Parathyroid adenoma (tissue), 2 donors: ENCODE measurements around the gene ATP5PB.

Experiments
- H2AFZ ChIP-seq: fragments of 300-600 bp; sonication (generic); one replicate; pipeline ENCODE4 v1.7.0; 2017; ENCODE audit warnings: antibody characterized with exemption, mild to moderate bottlenecking
- H3K27ac ChIP-seq: fragments of 300-600 bp; sonication (generic); one replicate; pipeline ENCODE4 v1.7.0; 2017
- H3K27me3 ChIP-seq: fragments of 300-600 bp; sonication (generic); one replicate; pipeline ENCODE4 v1.7.0; 2017; ENCODE audit warnings: low read length; ENCODE audit not compliant: control insufficient read depth, insufficient read depth
- H3K36me3 ChIP-seq: fragments of 300-600 bp; sonication (generic); one replicate; pipeline ENCODE4 v1.7.0; 2017; ENCODE audit warnings: low read length; ENCODE audit not compliant: control insufficient read depth, insufficient read depth
- H3K4me1 ChIP-seq: fragments of 300-600 bp; sonication (generic); one replicate; pipeline ENCODE4 v1.7.0; 2017; ENCODE audit warnings: control low read depth
- H3K4me2 ChIP-seq: fragments of 300-600 bp; sonication (generic); one replicate; pipeline ENCODE4 v1.7.0; 2017; ENCODE audit warnings: low read length
- H3K4me3 ChIP-seq: fragments of 300-600 bp; sonication (generic); one replicate; pipeline ENCODE4 v1.7.0; 2017; ENCODE audit warnings: low read depth, low read length
- H3K79me2 ChIP-seq: fragments of 300-600 bp; sonication (generic); one replicate; pipeline ENCODE4 v1.7.0; 2017; ENCODE audit warnings: control low read depth
- H3K9ac ChIP-seq: fragments of 300-600 bp; sonication (generic); one replicate; pipeline ENCODE4 v1.7.0; 2017; ENCODE audit warnings: mild to moderate bottlenecking
- H3K9me3 ChIP-seq: fragments of 300-600 bp; sonication (generic); one replicate; pipeline ENCODE4 v1.7.0; 2017; ENCODE audit warnings: low read length; ENCODE audit not compliant: control insufficient read depth
- CTCF ChIP-seq: fragments of 300-600 bp; sonication (generic); IDR thresholded peaks from one replicate; pipeline ENCODE4 v1.7.0; 2017; ENCODE audit warnings: antibody characterized with exemption, mild to moderate bottlenecking
- donor health status: primary hyperparathyroidism.

The ATP5PB gene

DNA sequence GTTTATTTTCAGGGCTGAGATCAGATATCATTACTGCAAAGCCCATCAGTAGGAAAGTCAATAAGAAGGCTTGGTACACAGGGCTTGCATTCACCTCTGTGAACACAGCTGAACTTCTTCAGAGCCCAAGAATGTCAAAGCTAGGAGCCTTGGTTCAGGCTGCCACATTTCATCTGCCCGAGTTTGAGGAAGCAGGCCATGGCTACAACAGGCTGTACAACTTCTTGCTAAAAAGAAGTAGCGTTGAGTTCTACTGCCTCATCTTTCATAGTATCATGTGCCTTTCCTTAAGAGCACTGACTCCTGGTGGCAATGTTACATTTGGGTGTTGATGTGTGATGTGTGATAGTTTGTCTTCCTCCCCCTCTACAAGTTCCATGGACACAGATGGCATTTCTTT lies 34.6 kb downstream of the ATP5PB start:
- Histone ChIP-seq H3K4me1 (no peaks in the 10 kb centered on the region), H3K9ac (no peak overlapping the region), H2AFZ (no peak overlapping the region), H3K36me3 (no peaks in the 10 kb centered on the region), H3K4me3 (no peak overlapping the region), H3K4me2 (no peak overlapping the region), H3K79me2 (no peaks in the 10 kb centered on the region), H3K27me3 (no peaks in the 10 kb centered on the region), H3K27ac (no peak overlapping the region), H3K9me3 (no peaks in the 10 kb centered on the region)
- no peak for TF ChIP-seq CTCF

DNA sequence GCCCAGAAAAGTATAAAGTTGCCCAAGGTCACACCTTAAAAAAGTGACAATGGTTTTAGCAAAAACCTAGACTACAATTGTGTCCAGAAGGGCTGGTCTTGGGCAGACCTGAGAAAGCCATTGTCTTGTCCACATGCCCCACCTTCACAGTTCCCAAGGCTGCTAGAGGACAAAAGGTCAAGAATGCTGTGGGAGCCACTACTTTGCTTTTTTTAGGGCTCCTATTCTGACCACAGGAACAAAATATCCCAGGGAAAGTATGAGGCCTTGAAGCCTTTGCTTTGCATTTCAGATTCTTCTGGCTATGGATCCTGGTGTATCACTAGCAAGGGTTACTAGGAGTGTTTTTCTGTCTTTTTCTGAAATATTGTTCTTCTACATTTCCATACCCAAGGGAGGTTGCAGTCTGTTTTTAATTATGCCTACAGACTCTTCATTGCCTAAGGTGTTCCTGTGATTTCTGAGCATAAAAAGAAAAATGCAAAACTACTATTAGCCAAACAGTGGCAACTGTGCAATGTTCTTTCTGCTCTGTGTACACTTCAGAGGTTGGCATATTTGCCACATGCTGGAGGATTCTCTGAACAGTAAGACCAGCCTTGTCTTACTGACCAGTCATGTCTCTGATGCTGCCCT lies 35.2 kb downstream of the ATP5PB start:
- Histone ChIP-seq H3K27me3 (no peaks in the 10 kb centered on the region), H3K4me1 (no peaks in the 10 kb centered on the region), H3K9me3 (no peaks in the 10 kb centered on the region), H3K79me2 (no peaks in the 10 kb centered on the region), H2AFZ (no peak overlapping the region), H3K4me2 (no peak overlapping the region), H3K4me3 (no peak overlapping the region), H3K27ac (no peak overlapping the region), H3K36me3 (no peaks in the 10 kb centered on the region), H3K9ac (no peak overlapping the region)
- no peak for TF ChIP-seq CTCF

DNA sequence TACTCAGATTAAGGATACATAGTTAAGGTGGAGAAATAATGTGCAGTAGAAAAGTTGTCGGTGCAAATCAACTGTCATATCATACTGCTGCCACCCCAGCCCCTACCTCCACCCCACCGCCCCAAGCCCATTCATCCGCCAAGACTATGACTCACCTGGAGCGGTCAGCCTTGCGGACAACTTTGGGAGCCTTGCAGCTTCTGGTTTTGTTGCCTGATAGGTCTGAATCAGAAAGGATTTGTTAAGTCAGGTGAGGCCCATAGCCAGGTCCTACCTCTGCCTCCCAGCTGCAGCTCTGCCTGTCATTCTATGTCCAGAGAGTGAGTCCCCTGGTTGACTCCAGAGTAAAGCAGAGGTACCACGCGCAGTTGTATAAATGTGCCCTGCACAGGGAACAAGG lies 37.2 kb downstream of the ATP5PB start:
- Histone ChIP-seq H3K4me3 (no peak overlapping the region), H3K9ac (no peak overlapping the region)
- TF ChIP-seq CTCF = no peak

DNA sequence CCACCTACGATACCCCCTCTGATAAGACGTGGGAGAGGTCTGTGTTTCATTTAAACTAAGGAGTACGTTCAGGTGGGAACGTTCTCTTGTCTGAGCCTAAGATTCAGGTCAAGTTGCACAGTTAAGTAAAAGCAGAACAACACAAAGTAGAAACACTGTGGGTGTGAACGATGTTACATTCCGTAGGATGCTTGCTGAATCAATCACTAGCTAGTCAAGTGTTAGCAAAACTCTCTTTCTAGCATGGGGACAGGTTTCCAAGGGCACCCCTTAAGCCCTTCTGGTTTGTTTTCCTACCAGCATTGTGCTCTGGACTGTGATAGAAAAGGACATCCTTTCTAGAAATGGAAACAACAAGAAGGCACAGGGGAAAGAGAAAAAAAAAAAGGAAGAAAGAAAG lies 37.9 kb downstream of the ATP5PB start:
- Histone ChIP-seq H3K79me2 (no peaks in the 10 kb centered on the region), H3K4me2 (no peak overlapping the region), H3K27me3 (no peaks in the 10 kb centered on the region), H3K9ac (no peak overlapping the region), H3K4me3 (no peak overlapping the region), H3K36me3 (no peaks in the 10 kb centered on the region), H3K4me1 (no peaks in the 10 kb centered on the region), H3K27ac (no peak overlapping the region), H3K9me3 (no peaks in the 10 kb centered on the region), H2AFZ (no peak overlapping the region)
- no peak for TF ChIP-seq CTCF

More for the DNA sequence above, 37.2 kb downstream of the ATP5PB start:
- Histone ChIP-seq H3K4me1 (no peaks in the 10 kb centered on the region), H3K9me3 (no peaks in the 10 kb centered on the region), H3K27ac (no peak overlapping the region), H3K36me3 (no peaks in the 10 kb centered on the region), H3K4me2 (no peak overlapping the region), H2AFZ (no peak overlapping the region), H3K27me3 (no peaks in the 10 kb centered on the region), H3K79me2 (no peaks in the 10 kb centered on the region)

DNA sequence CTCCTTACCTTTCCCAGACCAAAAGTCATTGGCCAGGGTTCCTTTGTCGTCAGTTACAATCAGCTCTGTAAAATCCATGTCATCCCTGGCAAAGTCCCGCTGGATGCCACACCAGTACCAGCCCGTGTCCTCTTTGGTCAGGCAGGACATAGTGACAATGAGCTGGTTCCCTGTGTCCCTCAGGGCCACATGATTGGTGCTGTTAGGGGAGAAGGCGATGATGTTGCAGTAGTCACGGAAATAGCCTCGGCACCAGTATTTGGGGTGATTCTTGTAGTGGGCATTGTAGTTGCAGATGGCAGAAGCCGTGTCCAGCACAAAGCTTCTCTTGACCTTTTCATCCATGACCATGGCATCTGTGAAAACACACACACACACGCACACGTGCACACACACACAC lies 39.4 kb downstream of the ATP5PB start:
- no peak for TF ChIP-seq CTCF
- Histone ChIP-seq H3K27me3 (no peaks in the 10 kb centered on the region), H3K36me3 (no peaks in the 10 kb centered on the region), H3K9ac (no peak overlapping the region), H3K27ac (no peak overlapping the region), H3K4me2 (no peak overlapping the region), H2AFZ (no peak overlapping the region), H3K4me3 (no peak overlapping the region), H3K9me3 (no peaks in the 10 kb centered on the region), H3K4me1 (no peaks in the 10 kb centered on the region), H3K79me2 (no peaks in the 10 kb centered on the region)
